IPS DF 19.7 (cell line): ENCODE data around the gene LIMS3.
"Not testable (repeated sequence)": the region's sequence is repeated elsewhere in the genome, so short reads cannot be mapped to it uniquely, and the experiment has no call there.

Experiments
- DNase-seq: peaks from one replicate; pipeline ENCODE4 v3.0.0-alpha.2; 2013; ENCODE audit warnings: low read depth, low spot score

LIMS3 gene

GRCh38 chr2:109921543-109922384 lies 23.3 kb downstream of the LIMS3 start:
- DNase-seq: not testable (repeated sequence)

- DNase-seq: not testable (repeated sequence)
Observed at GRCh38 chr2:109924481-109924880, 26.0 kb downstream of the LIMS3 start.

- not testable (repeated sequence) for DNase-seq
Observed at GRCh38 chr2:109927803-109928202, 29.3 kb downstream of the LIMS3 start.

- DNase-seq: not testable (repeated sequence)
Observed at GRCh38 chr2:109929222-109929621, 30.7 kb downstream of the LIMS3 start.

GRCh38 chr2:109936534-109936933 lies 38.0 kb downstream of the LIMS3 start:
- DNase-seq: not testable (repeated sequence)

- DNase-seq: not testable (repeated sequence)
Observed at GRCh38 chr2:109945362-109945761, 46.9 kb downstream of the LIMS3 start.

GRCh38 chr2:109947262-109947958 lies 48.9 kb downstream of the LIMS3 start:
- DNase-seq: not testable (repeated sequence)

- not testable (repeated sequence) for DNase-seq
Observed at GRCh38 chr2:109947959-109948520, 49.6 kb downstream of the LIMS3 start.

GRCh38 chr2:109950146-109950843 lies 51.8 kb downstream of the LIMS3 start:
- not testable (repeated sequence) for DNase-seq

- not testable (repeated sequence) for DNase-seq
Observed at GRCh38 chr2:109963942-109964341, 65.5 kb downstream of the LIMS3 start.

- DNase-seq: not testable (repeated sequence)
Observed at GRCh38 chr2:109965482-109965881, 67.0 kb downstream of the LIMS3 start.

- DNase-seq: not testable (repeated sequence)
Observed at GRCh38 chr2:109966107-109966736, 67.7 kb downstream of the LIMS3 start.

- DNase-seq: not testable (repeated sequence)
Observed at GRCh38 chr2:109966858-109967257, 68.4 kb downstream of the LIMS3 start.

GRCh38 chr2:109969864-109970263 lies 71.4 kb downstream of the LIMS3 start:
- not testable (repeated sequence) for DNase-seq

- DNase-seq: not testable (repeated sequence)
Observed at GRCh38 chr2:109971710-109972109, 73.2 kb downstream of the LIMS3 start.
